SK-N-SH treated with all-trans-retinoic acid at 6 μM for 48 hours (cell line): Measurements from ENCODE around the gene PRMT2.

Experiments used
- ATAC-seq: fragments of 200-7000 bp; cut with Tn5 transposase; 3 replicates; pipeline ENCODE4 v1.9.1; 2020; ENCODE audit warnings: mild to moderate bottlenecking, moderate library complexity
- ARNTL ChIP-seq: fragments of 450-650 bp; formaldehyde crosslinking; IDR thresholded peaks from 2 replicates; pipeline ENCODE4 v1.5.0; 2020; ENCODE audit warnings: low read depth, mild to moderate bottlenecking, moderate library complexity, borderline replicate concordance
- BACH2 ChIP-seq: fragments of 250-450 bp; sonication (Bioruptor Pico); IDR thresholded peaks from 2 replicates; pipeline ENCODE4 v1.9.0; 2021; ENCODE audit warnings: mild to moderate bottlenecking, borderline replicate concordance
- CREB5 ChIP-seq: fragments of 250-450 bp; sonication (Bioruptor Pico); IDR thresholded peaks from 2 replicates; pipeline ENCODE4 v1.5.1; 2020; ENCODE audit warnings: low read depth, mild to moderate bottlenecking, moderate library complexity
- CSRNP3 ChIP-seq: fragments of 250-450 bp; sonication (Bioruptor Pico); IDR thresholded peaks from 2 replicates; pipeline ENCODE4 v1.5.1; 2021; ENCODE audit warnings: mild to moderate bottlenecking, moderate library complexity
- ESRRG ChIP-seq: fragments of 250-450 bp; sonication (Bioruptor Pico); IDR thresholded peaks from 2 replicates; pipeline ENCODE4 v1.6.1; 2021; ENCODE audit warnings: mild to moderate bottlenecking
- GLIS3 ChIP-seq: fragments of 250-450 bp; sonication (Bioruptor Pico); IDR thresholded peaks from 2 replicates; pipeline ENCODE4 v1.5.0; 2020; ENCODE audit warnings: mild to moderate bottlenecking, moderate library complexity
- OSR1 ChIP-seq: fragments of 250-450 bp; sonication (Bioruptor Pico); IDR thresholded peaks from 2 replicates; pipeline ENCODE4 v1.8.0; 2022; ENCODE audit warnings: moderate library complexity, mild to moderate bottlenecking, inconsistent platforms
- PATZ1 ChIP-seq: fragments of 250-450 bp; sonication (Bioruptor Pico); IDR thresholded peaks from 2 replicates; pipeline ENCODE4 v1.8.0; 2020; ENCODE audit warnings: mild to moderate bottlenecking, moderate library complexity, borderline replicate concordance
- POU6F1 ChIP-seq: fragments of 250-450 bp; sonication (Bioruptor Pico); IDR thresholded peaks from 2 replicates; pipeline ENCODE4 v1.8.0; 2021; ENCODE audit warnings: low read depth, mild to moderate bottlenecking, moderate library complexity, borderline replicate concordance
- PPARA ChIP-seq: fragments of 250-450 bp; sonication (Bioruptor Pico); IDR thresholded peaks from 2 replicates; pipeline ENCODE4 v1.5.0; 2020; ENCODE audit warnings: mild to moderate bottlenecking, borderline replicate concordance
- RARB ChIP-seq: fragments of 250-450 bp; sonication (Bioruptor Pico); IDR thresholded peaks from 2 replicates; pipeline ENCODE4 v1.8.0; 2021; ENCODE audit warnings: mild to moderate bottlenecking, moderate library complexity
- SNAI2 ChIP-seq: fragments of 250-450 bp; sonication (Bioruptor Pico); IDR thresholded peaks from 2 replicates; pipeline ENCODE4 v1.5.0; 2020; ENCODE audit warnings: mild to moderate bottlenecking, moderate library complexity
- TOX ChIP-seq: fragments of 250-450 bp; sonication (Bioruptor Pico); IDR thresholded peaks from 2 replicates; pipeline ENCODE4 v1.8.0; 2021; ENCODE audit warnings: mild to moderate bottlenecking, moderate library complexity, borderline replicate concordance
- TSHZ2 ChIP-seq: fragments of 250-450 bp; sonication (Bioruptor Pico); IDR thresholded peaks from 2 replicates; pipeline ENCODE4 v1.5.0; 2020; ENCODE audit warnings: mild to moderate bottlenecking, moderate library complexity
- ZC3H10 ChIP-seq: fragments of 250-450 bp; sonication (Bioruptor Pico); IDR thresholded peaks from 2 replicates; pipeline ENCODE4 v1.5.1; 2021; ENCODE audit warnings: mild to moderate bottlenecking, moderate library complexity
- ZNF565 ChIP-seq: fragments of 450-650 bp; formaldehyde crosslinking; conservative IDR thresholded peaks from 2 replicates; pipeline ENCODE4 v1.5.0; 2020; ENCODE audit warnings: low read depth, mild to moderate bottlenecking, moderate library complexity
- ZNF70 ChIP-seq: fragments of 450-650 bp; formaldehyde crosslinking; IDR thresholded peaks from 2 replicates; pipeline ENCODE4 v1.5.0; 2020; ENCODE audit warnings: mild to moderate bottlenecking, moderate library complexity
- ZNF8 ChIP-seq: fragments of 450-650 bp; formaldehyde crosslinking; IDR thresholded peaks from 2 replicates; pipeline ENCODE4 v1.5.0; 2020; ENCODE audit warnings: mild to moderate bottlenecking, moderate library complexity

PRMT2 gene

GRCh38 chr21:46636550-46637285 lies 1.2 kb downstream of the PRMT2 start:
- ATAC-seq, result no peak
- no peak for TF ChIP-seq ZNF70
- TF ChIP-seq OSR1, result no peak
- TF ChIP-seq RARB (CRISPR knock-in tag), result no peak
- TF ChIP-seq CREB5, result no peak
- TF ChIP-seq ZC3H10, result no peak
- TF ChIP-seq ZNF8 (CRISPR knock-in tag), result no peak
- TF ChIP-seq PPARA (CRISPR knock-in tag), result no peak

- no peak for ATAC-seq
- TF ChIP-seq ZNF565 (CRISPR knock-in tag), result no peak
- no peak for TF ChIP-seq SNAI2 (CRISPR knock-in tag)
- no peak for TF ChIP-seq GLIS3 (CRISPR knock-in tag)
- no peak for TF ChIP-seq CSRNP3 (CRISPR knock-in tag)
- no peak for TF ChIP-seq PPARA (CRISPR knock-in tag)
Observed at GRCh38 chr21:46637952-46638746, 2.7 kb downstream of the PRMT2 start.

GRCh38 chr21:46639489-46640386 lies 4.3 kb downstream of the PRMT2 start:
- no peak for ATAC-seq
- TF ChIP-seq PATZ1 (CRISPR knock-in tag) (no peak), BACH2 (CRISPR knock-in tag) (no peak)

- TF ChIP-seq ZNF565 (CRISPR knock-in tag) (no peak), POU6F1 (CRISPR knock-in tag) (no peak), OSR1 (no peak), SNAI2 (CRISPR knock-in tag) (no peak), PPARA (CRISPR knock-in tag) (no peak), TOX (CRISPR knock-in tag) (no peak), GLIS3 (CRISPR knock-in tag) (no peak), PATZ1 (CRISPR knock-in tag) (no peak), TSHZ2 (CRISPR knock-in tag) (no peak), RARB (CRISPR knock-in tag) (no peak), ARNTL (no peak), ESRRG (no peak), ZNF8 (CRISPR knock-in tag) (no peak), CREB5 (no peak)
- ATAC-seq, result no peak
Observed at GRCh38 chr21:46641656-46642055, 6.2 kb downstream of the PRMT2 start.
